DMS153 treated with DMSO at 0.1 percent for 48 hours (cell line): ENCODE data around the gene NFAT5.

Experiments used
- DNase-seq: peaks from one replicate; lab custom pipeline; 2025; ENCODE audit not compliant: unreplicated experiment; lab: John Stamatoyannopoulos, UW

Gene NFAT5

DNA sequence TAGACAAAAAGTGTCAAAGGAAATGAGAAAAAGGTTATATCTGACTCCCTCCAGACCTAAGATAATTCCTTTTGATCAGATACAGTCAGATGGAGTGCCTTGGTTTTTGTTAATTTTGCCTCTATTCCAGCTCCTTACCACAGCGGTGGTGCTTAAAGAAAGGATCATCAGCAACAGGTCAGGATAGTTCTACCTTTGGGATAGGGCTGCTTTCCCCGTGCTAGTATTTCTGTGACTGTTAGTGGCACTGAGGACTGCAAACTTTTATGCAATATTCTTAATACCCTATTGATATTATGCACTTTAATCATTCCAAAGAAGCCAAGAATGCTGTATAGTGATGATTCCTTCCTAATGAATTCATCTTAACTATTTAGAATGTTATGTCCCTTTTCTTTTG lies 136.1 kb downstream of the NFAT5 start:
- no peak for DNase-seq

- DNase-seq = no peak
Observed at GRCh38 chr16:69703638-69704037, 137.9 kb downstream of the NFAT5 start.

DNA sequence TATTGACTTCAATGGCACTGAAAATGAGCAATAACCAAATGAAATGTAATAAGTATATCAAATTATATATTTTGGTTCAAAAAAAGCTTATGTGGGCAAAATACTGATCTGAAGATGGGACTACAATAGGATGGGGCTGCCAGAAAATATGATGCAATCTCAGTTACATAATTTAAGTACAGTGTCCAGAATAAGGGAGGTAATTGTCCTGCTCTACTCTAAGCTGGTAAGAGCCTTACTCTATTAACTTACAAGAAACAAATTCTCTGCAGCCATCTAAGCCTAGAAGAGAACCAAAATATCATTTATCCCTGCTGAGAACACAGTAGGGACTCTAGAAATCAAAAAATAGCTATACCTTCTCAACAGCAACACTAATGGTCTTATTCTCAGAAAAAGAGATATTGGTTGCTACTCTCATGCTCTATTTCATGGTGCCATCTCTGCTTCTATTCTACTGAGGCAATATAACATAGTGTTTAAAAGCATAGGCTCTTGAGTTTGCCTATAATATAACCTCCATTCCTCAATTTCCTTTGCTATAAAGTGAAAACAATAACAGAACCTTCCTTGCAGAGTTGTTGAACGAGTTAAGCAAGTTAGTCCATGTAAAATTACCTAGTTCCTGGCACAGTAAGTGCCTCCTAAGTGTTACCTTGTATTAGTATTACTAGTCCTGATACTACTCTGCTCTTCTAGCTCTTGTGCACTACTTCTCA lies 140.6 kb downstream of the NFAT5 start:
- DNase-seq = no peak

GRCh38 chr16:69706975-69707340 lies 141.2 kb downstream of the NFAT5 start:
- no peak for DNase-seq

DNA sequence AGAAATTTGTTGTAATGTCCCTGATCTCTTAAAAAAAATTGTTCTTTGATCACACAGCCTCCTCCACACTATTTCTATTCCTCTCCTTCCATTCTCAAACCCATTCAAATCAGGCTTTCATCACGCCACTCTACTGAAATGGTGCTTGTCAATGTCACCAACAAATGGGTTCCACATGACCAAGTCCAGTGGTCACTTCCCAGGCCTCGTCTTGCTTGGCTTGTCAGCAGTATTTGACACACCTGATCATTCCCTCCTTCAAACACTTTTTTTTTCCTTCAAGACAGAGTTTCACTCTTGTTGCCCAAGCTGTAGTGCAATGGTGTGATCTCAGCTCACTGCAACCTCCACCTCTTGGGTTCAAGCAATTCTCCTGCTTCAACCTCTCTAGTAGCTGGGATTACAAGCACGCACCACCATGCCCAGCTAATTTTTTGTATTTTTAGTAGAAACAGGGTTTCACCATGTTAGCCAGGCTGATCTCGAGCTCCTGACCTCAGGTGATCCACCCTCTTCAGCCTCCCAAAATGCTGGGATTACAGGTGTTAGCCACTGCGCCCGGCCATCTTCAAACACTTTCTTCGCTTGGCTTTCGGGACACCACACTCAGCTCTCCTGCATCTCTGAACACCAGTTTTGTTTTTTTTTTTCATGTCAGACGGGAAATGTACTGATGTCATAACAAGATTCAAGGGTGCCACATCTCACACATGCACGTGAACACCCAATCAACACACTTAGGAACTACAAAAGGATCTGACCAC lies 142.3 kb downstream of the NFAT5 start:
- no peak for DNase-seq

DNA sequence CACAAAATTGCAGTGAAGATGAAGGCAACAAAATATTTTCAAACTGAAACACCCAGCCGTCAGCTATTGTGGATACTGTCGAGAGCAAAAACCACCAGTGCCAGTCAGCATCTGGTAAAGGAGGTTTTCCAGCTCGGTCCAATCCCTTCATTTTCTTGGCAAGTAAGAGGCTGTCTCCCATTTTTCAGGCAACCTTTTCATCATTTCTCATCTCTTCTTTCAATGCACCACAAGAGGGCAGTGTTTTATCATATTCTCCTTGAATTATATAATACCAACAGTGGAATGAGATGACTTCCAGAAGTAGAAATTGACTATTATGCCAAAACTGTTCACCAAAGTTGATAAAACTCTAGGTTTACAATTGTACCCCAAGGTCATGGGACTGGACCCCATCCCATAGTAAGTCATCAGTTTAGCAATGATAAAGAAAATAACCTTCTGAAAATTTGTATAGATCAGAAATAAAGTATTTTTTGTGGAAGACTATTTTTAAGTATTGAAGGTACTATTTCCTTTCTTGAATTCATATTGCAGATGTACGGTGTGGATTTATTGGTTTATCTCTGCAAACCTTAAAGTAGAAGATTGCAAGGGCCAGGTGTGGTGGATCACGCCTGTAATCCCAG lies 143.8 kb downstream of the NFAT5 start:
- peak; percentile 58 for DNase-seq

DNA sequence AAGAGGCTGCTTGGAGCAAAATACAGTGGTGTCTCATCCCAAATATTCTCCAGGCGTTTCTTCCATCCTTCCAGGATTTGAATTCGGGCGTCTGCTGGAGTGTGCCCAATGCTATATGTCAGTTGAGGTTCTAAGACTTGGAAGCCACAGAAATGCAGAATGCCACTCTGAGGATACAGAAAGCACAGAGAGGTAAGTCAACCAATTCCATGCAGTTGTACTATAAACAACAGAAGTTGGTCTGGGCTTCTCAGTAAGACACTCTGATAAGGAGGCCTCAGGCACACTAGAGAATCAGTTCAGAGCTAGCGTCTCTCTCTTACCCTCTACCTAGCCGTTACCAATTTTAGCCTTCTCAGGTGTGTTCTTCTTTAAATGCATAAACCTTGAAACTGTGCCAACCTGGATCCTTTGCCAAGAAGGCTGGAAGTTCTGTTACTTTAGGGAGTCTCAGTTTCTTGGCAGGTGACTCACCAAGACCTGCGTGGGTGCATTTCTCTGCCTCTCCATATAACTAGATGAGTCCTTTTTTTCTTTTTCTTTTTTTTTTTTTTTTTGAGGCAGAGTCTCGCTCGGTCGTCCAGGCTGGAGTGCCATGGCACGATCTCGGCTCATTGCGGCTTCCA lies 145.5 kb downstream of the NFAT5 start:
- DNase-seq = no peak

DNA sequence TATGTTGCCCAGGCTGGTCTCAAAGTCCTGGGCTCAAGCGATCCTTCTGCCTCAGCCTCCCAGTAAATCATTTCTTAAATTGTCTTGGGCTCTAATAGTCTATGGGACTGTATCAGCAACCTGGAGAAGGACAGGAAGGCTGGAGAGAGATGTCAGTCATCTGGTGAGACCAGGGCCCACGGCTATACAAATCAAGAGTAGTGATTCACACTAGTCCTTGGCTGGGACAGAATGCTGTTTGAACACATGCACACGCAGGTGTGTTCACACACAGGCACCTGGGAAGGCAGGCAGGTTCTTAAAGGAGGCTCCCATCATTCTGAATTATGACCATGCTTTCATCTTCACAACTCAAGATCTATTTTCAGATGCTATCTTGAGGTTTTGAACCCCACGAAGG lies 146.5 kb downstream of the NFAT5 start:
- no peak for DNase-seq

GRCh38 chr16:69712914-69713581 lies 147.3 kb downstream of the NFAT5 start:
- no peak for DNase-seq

DNA sequence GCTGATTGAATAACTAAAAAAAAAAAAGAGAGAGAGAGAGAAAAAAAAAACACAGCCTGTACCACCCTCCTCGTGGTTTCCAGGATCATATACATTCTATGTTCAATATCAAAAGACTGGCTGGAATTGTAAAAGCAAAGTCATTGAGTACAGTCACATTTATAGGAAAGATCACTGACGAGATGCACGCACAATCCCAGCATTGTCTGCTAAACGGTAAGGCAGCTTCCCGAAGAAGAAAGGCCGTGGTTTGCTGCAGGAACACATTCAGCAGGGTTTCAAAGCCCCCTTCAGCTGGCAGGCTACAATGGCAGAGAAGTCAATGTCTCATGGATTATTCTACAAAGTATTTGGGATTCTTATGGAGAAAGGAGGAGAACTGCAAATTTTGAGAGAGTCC lies 151.3 kb downstream of the NFAT5 start:
- no peak for DNase-seq

DNA sequence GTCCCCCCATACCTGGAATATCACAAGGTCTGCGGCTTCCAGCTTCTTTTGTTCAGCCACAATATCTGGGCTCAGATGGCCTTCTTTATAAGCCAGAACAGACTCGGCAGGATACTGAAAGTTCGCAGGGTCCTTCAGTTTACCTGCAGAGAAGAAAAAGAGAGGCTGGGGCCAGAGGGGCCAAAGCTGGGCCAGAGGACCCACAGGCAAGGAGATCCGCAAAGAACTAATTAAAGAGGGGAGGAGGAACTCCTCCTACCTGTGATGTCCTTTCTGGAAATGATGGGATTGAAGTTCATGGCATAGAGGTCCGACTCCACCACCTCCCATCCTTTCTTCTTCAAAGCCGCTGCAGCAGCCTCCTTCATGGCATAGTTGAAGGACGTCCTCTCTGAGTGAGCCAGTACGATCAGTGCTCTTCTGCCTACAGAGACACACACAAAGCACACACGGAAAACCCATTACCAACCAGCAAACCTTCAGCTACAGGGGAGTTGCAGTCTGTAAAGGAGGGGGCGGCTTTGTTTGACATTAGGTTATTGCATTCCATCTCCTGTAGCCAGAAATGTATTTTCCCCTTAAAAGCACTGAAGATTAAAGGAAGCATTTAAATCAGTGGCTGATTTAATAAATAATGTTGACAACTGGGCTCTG lies 152.5 kb downstream of the NFAT5 start:
- DNase-seq = no peak

DNA sequence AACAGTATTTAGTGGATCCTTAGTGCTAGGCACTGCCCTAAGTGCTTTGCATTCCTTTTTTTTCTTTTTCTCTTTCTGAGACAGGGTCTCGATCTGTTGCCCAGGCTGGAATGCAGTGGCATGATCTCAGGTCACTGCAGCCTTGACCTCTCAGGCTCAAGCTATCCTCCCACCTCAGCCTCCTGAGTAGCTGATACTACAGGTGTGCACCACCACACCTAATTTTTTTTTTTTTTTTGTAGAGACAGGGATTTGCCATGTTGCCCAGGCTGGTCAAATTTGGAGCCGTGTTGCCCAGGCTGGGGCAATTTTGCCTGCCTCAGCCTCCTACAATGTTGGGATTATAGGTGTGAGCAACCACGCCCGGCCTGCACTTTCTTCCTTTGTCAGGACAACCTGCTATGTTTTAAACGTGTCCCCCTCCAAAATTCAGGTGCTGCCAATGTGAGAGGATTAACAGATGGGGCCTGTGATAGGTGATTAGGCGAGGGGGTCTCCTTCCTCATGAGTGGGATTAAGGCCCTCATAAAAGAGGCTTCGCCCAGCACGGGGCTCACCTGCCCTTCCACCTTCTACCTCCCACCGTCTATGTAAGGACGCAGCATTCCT lies 155.2 kb downstream of the NFAT5 start:
- DNase-seq = no peak

- DNase-seq = no peak
Observed at GRCh38 chr16:69721441-69721957, 155.7 kb downstream of the NFAT5 start.

- DNase-seq = no peak
Observed at GRCh38 chr16:69724414-69724873, 158.7 kb downstream of the NFAT5 start.

- DNase-seq = no peak
Observed at GRCh38 chr16:69724981-69725479, 159.3 kb downstream of the NFAT5 start.

- DNase-seq = no peak
Observed at GRCh38 chr16:69725480-69726312, 159.9 kb downstream of the NFAT5 start.

DNA sequence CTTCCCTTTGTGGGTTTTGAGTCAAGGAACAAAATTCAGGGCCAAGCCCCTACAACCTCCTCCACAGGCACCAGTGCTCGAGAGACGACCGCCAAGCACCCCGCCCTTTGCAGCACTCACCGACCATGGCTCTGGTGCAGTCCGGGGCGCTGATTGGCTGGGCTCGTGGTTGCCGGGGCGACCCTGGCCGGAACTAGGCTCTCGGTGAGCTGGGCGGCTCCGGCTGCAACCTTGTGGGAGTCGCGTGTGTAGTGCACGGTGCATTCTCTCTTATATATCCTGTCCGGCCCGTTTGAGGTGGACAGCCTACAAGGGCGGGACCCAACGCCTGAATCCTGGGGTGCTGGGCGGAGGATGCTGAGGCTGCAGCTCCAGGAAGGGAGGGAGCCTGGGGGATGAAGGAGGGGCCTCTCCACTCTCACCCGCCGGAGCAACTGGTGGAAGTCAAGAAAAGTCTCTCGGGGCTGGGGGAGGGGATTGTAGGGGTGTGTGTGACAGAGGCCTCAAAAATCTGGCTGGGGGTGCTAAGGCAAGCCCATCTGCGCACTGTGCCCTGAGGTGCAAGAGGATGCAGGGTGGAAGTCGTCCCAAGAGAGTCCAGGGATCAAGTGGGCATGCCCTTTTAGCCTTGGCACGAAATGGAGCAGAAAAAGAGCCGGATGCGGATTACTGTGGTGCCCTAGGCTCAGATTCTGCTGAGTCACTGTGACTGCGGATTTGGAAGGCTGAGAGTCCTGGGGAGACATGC lies 160.7 kb downstream of the NFAT5 start, which contains the start of gene NQO1:
TSS of gene NQO1 (minus strand) at position 248 of the 748 bp plus-strand sequence. CDS start at position 127, 121 bp downstream.
- peak; percentile 95 for DNase-seq

DNA sequence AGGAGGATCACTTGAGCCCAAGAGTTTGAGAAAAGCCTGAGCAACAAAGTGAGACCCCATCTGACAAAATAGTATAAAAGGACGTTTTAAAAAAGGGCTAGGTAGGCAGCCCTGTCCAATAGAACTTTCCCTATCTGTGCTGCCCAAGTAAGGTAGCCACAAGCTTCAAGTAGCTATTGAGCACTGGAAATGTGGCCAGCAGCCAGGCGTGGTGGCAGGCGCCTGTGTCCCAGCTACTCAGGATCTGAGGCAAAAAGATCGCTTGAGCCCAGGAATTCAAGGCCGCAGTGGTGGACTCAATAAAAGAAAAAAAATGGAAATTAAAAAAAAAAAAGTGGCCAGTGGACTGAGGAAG lies 162.1 kb downstream of the NFAT5 start:
- peak; percentile 64 for DNase-seq
